PFSK-1 (cell line): Measurements from ENCODE around the gene VPS52.

Experiments used
- FOXP2 ChIP-seq: optimal IDR thresholded peaks from 2 replicates; pipeline ENCODE3; 2011; ENCODE audit warnings: borderline replicate concordance, control low read depth, inconsistent platforms; ENCODE audit not compliant: insufficient read depth; ENCODE audit errors: extremely low read length, extremely low read depth
- POLR2AphosphoS5 ChIP-seq: IDR thresholded peaks from 2 replicates; pipeline ENCODE4 v1.6.1; 2012; ENCODE audit warnings: low read depth, mild to moderate bottlenecking, control low read depth, low read length, moderate library complexity
- REST ChIP-seq, 2 experiments: IDR thresholded peaks; 2 replicates each; pipeline versions ENCODE4 v1.6.1 to v1.8.0; 2011 to 2012; ENCODE audit warnings: low read depth in 2 of 2, low read length in 2 of 2, control low read depth in 1 of 2, inconsistent platforms in 1 of 2, mild to moderate bottlenecking in 1 of 2, moderate library complexity in 1 of 2; ENCODE audit not compliant: insufficient read depth in 1 of 2
- SIN3A ChIP-seq: IDR thresholded peaks from 2 replicates; pipeline ENCODE4 v1.6.1; 2012; ENCODE audit warnings: mild to moderate bottlenecking, low read length, moderate library complexity, borderline replicate concordance; ENCODE audit not compliant: insufficient read depth
- TAF1 ChIP-seq: IDR thresholded peaks from 2 replicates; pipeline ENCODE4 v1.6.1; 2012; ENCODE audit warnings: low read length, control low read depth, borderline replicate concordance; ENCODE audit not compliant: insufficient read depth

- no peak for TF ChIP-seq FOXP2
- TF ChIP-seq REST (IDR thresholded peaks at IDR 0.05; ENCODE audit: insufficient read depth in 1 of 2, low read depth in 2 of 2, low read length in 2 of 2) = no peak
- TF ChIP-seq SIN3A = no peak
- TF ChIP-seq TAF1 = no peak
- no peak for TF ChIP-seq POLR2AphosphoS5
These were observed 12.6 kb downstream of the VPS52 start for GRCh38 chr6:33259032-33259431.
